HL-60 (cell line): Measurements from ENCODE around the gene LTBP3.

Experiments
- DNase-seq, 2 experiments: peaks; one replicate each; pipeline ENCODE4 v3.0.0-alpha.2; 2010 to 2020; ENCODE audit warnings: low read depth in 1 of 2, low spot score in 1 of 2
- H3K27ac ChIP-seq: fragments of 250-450 bp; sonication (Bioruptor Pico); replicated peaks from 2 replicates; pipeline ENCODE4 v1.5.1; 2020; ENCODE audit warnings: mild to moderate bottlenecking, moderate library complexity
- H3K27me3 ChIP-seq: fragments of 250-450 bp; sonication (Bioruptor Pico); 2 replicates; pipeline ENCODE4 v1.5.1; 2021; ENCODE audit warnings: mild to moderate bottlenecking, moderate library complexity; ENCODE audit not compliant: insufficient read depth, poor library complexity, severe bottlenecking
- H3K4me3 ChIP-seq: replicated peaks from 2 replicates; pipeline ENCODE4 v1.5.1; 2011; ENCODE audit warnings: mild to moderate bottlenecking, control low read depth, low read length; ENCODE audit not compliant: insufficient read depth
- GABPA ChIP-seq: IDR thresholded peaks from 2 replicates; pipeline ENCODE4 v1.6.1; 2012; ENCODE audit warnings: low read depth
- POLR2AphosphoS5 ChIP-seq: IDR thresholded peaks from 2 replicates; pipeline ENCODE4 v1.6.1; 2012; ENCODE audit warnings: low read depth
- REST ChIP-seq: IDR thresholded peaks from 2 replicates; pipeline ENCODE4 v1.6.1; 2012; ENCODE audit warnings: low read depth; ENCODE audit not compliant: insufficient replicate concordance
- SPI1 ChIP-seq: IDR thresholded peaks from 2 replicates; pipeline ENCODE4 v1.6.1; 2012; ENCODE audit warnings: low read depth, mild to moderate bottlenecking, borderline replicate concordance
- TF ChIP-seq, protein P1 (sequence below): IDR thresholded peaks from one replicate; pipeline ENCODE4 v1.5.1; 2011; ENCODE audit warnings: low read length, control low read depth, inconsistent platforms; ENCODE audit not compliant: insufficient read depth

The LTBP3 gene

GRCh38 chr11:65493367-65494176 lies 64.6 kb downstream of the LTBP3 start:
- no peaks in the 10 kb centered on the region for H3K27me3 ChIP-seq
- H3K4me3 ChIP-seq = no peak overlapping the region
- peak overlapping the region; percentile 79 for H3K27ac ChIP-seq
- DNase-seq = no peak
- TF ChIP-seq REST (no peak), POLR2AphosphoS5 (no peak), GABPA (no peak), SPI1 (no peak)
- TF ChIP-seq, protein P1, sequence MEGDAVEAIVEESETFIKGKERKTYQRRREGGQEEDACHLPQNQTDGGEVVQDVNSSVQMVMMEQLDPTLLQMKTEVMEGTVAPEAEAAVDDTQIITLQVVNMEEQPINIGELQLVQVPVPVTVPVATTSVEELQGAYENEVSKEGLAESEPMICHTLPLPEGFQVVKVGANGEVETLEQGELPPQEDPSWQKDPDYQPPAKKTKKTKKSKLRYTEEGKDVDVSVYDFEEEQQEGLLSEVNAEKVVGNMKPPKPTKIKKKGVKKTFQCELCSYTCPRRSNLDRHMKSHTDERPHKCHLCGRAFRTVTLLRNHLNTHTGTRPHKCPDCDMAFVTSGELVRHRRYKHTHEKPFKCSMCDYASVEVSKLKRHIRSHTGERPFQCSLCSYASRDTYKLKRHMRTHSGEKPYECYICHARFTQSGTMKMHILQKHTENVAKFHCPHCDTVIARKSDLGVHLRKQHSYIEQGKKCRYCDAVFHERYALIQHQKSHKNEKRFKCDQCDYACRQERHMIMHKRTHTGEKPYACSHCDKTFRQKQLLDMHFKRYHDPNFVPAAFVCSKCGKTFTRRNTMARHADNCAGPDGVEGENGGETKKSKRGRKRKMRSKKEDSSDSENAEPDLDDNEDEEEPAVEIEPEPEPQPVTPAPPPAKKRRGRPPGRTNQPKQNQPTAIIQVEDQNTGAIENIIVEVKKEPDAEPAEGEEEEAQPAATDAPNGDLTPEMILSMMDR = no peak

DNA sequence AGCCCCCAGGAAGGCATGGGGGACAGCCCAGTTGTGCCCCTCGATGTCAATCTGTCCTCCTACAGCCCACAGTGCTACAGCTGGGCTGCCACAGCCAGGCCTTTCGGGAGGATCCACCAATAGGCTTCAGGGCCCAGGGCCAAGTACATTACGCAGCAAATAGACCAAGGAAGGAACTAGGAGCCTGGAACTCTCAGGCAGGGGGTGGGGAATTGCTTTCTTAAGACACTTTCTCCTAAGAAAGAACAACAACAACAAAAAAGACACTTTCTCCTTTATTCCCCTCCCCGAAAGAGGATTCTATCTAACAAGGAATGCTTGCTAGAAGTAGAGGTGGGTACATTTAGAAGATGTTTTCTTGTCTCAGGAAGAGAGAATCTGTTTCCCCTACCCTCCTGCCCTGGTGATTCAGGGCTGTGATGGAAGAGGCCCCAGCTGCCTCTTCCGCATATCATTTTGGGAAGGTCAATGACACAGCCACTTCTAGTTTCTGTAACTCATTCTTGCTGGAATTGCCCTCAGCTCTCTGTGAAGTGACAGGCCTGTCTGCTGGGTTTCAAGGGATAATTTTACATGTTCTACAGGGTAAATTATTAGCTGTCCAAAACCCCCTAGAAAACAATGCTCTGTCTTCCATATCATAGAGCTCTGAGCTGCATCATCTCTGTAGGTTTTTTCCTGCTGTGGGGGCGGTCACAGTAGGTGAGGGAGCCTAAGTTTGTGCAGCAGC lies 65.4 kb downstream of the LTBP3 start:
- H3K4me3 ChIP-seq = no peak overlapping the region
- TF ChIP-seq GABPA = no peak
- TF ChIP-seq SPI1 = peak; percentile 26; the same call in 1 of the 2 replicates
- TF ChIP-seq POLR2AphosphoS5 = no peak
- peak; percentile 55 to 80 for DNase-seq
- no peaks in the 10 kb centered on the region for H3K27me3 ChIP-seq
- H3K27ac ChIP-seq = peak overlapping the region; percentile 79

DNA sequence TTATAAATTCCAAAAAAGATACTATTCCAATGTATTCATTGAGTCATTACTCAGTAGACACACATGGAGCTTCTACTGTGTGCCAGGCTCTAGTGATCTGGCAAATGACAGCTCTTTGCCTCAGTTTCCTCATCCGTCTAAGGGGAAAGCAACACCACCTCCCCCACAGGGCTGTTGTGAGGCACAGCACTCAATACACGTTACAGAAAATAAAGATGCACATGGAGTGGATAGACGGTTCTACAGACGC lies 65.8 kb downstream of the LTBP3 start:
- Histone ChIP-seq H3K4me3 (no peak overlapping the region), H3K27me3 (no peaks in the 10 kb centered on the region), H3K27ac (peak overlapping the region; percentile 79)
- TF ChIP-seq POLR2AphosphoS5 (no peak), REST (no peak), SPI1 (no peak), GABPA (no peak)
- TF ChIP-seq, protein P1 = no peak
- no peak for DNase-seq

GRCh38 chr11:65491614-65492386 lies 66.4 kb downstream of the LTBP3 start:
- TF ChIP-seq POLR2AphosphoS5 (peak; percentile 36; the same call in 1 of the 2 replicates), GABPA (no peak)
- TF ChIP-seq, protein P1 = no peak
- peak overlapping the region; percentile 79 for H3K27ac ChIP-seq
- DNase-seq = peak; percentile 67 to 69
- H3K27me3 ChIP-seq = no peaks in the 10 kb centered on the region
- no peak overlapping the region for H3K4me3 ChIP-seq
